ENCODE measurements around the gene CHST1.

Gene CHST1

GRCh38 chr11:45673441-45673840 lies 8.0 kb upstream of the CHST1 start:
- no peak for DNase-seq

DNA sequence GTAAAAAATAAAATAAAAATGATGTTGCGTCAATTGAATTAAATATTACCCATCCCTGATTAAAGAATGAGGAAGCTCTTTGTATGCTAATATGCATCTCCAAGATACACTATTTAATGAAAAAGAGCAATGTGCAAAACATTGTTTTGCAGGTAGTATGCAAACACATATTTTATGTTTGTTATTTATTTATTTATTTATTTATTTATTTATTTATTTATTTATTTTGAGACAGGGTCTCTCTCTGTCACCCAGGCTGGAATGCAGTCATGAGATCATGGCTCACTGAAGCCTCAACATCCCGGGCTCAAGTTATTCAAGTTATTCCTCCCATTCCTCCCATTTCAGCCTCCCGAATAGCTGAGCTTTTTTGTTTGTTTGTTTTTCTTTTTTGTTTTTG lies 7.2 kb upstream of the CHST1 start:
- no peak for DNase-seq

- no peak for DNase-seq
Measured at GRCh38 chr11:45671246-45672171, 6.1 kb upstream of the CHST1 start.

GRCh38 chr11:45670386-45671135 lies 5.1 kb upstream of the CHST1 start:
- no peak for DNase-seq

- DNase-seq: no peak
Measured at GRCh38 chr11:45669956-45670355, 4.5 kb upstream of the CHST1 start.

DNA sequence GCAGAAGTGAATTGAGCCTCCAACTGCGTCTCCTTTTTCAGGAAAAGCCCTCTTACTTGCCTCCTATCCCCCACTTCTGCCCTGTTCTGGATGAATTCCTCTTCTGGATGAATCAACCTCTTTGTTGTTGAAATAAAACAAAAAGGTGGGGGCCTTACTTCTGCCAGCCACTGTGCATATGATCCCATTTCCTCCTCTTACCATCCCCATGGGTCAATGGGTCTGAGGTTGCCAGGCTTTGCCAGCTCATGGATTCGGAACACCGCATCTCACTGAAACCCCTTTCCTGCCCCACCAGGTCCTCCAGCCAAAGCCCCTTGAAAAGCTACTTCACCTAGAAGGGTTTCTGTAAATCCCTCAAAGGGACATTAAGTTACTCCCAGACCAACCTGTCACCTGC lies 3.7 kb upstream of the CHST1 start:
- no peak for DNase-seq

DNA sequence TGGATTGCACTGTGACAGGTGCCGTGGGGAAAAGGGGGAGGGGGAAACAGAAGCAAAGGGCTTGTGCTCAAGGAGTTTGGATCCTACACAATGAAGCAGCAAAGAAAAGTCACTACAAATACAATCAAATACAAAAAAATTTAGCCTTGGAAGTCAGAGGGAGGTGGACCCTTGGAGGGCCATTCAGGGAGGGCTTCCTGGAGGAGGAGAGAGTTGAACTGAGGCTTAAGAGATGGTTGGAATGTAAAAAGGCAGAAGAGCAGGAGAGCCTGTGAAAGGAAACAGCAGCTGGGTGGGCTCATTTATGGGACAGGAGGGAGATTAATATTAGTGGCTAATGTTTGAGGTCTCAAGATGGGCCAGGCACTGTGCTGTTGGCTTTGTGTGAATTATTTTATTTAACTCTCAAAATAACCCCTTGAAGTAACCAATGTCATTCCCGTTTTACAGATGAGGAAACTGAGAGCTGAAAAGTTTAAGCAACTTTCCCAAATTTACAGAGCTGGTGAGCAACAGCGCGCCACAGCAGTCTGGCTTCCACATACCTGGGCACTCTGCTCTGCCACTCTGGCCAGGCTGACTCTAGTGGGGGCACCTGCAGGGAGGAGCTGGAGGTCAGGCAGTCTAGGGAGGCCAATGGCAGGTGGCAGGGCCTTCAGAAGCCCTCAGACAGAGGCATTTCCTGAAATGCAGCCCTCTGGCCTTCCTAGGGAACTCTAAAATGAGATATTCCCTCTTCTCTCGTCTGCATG lies 2.7 kb upstream of the CHST1 start:
- DNase-seq: no peak

- DNase-seq: no peak
Measured at GRCh38 chr11:45666648-45667642, 1.5 kb upstream of the CHST1 start.

DNA sequence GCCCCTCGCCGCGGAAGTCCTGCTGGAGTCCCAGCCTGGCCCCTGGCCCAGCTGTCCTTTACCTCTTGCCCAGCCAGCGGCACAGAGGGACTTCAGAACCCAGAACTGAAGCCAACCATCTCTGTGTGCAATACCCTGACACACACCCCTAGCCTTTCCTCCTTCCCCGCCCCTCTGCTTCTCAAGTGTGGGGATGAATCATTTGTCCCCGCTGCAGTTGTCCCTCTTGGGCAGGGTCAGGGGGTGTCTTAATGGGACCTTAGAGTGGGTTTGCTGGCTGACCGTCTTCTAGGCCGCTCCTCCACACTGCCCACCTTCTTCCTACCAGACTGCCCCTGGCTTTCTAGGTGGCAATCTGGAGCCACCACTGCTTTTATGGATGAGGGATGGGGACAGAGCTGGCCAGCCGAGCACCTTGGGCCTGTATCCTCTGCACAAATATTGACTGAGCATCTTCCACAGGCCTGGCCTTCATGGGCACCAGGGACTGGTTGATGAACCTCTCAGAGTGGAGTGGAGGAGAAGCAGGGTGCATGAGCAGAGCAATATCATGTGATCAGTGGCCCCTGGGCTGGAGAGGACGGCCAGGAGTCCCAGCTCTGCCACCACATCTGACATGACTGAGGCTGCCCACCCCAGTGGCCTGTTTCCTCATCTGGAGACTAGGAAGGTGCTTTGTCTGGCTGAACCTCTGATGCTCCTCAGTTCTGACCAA lies 668 bp upstream of the CHST1 start:
- DNase-seq: no peak

DNA sequence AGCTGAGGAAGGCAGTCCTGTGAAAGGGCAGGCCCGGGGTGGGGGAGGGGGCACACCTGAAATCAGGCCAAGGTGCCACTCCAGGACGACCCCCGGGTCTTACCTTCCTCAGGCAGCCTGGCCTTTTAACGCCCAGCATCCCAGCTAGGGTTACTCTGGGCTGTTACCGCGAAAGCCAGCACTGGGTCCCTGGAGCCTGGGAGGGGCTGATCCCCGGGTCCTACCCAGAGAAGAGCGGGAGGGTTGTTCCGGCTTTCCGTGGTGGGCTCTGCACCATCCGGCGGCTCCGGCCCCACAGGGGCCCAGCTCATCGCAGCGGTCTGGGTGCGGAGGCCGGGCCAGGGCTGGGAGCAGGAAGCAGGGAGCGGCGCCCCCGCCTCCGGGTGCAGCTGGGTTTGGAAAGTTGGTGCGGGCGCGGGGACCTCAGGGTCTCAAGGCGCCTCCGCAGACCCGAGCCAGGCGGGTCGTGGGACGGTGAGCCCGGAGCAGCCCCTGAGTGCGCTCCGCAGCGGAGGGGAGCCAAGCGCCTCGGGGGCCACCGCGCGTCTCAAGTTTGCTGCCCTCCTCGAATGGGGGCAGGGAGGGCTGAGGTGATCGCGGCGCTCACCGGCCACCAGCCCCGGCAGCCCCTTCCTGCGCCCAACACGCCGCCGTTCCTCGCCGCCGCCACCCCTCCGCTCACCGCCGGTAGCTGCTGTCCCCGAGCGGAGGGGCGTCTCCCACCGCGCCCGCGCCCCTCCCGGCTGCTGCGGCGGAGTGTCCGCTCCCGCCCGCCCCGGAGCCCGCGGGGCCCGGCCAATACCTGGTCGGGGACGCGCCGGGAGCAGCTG lies 831 bp downstream of the CHST1 start:
- no peak for DNase-seq

DNA sequence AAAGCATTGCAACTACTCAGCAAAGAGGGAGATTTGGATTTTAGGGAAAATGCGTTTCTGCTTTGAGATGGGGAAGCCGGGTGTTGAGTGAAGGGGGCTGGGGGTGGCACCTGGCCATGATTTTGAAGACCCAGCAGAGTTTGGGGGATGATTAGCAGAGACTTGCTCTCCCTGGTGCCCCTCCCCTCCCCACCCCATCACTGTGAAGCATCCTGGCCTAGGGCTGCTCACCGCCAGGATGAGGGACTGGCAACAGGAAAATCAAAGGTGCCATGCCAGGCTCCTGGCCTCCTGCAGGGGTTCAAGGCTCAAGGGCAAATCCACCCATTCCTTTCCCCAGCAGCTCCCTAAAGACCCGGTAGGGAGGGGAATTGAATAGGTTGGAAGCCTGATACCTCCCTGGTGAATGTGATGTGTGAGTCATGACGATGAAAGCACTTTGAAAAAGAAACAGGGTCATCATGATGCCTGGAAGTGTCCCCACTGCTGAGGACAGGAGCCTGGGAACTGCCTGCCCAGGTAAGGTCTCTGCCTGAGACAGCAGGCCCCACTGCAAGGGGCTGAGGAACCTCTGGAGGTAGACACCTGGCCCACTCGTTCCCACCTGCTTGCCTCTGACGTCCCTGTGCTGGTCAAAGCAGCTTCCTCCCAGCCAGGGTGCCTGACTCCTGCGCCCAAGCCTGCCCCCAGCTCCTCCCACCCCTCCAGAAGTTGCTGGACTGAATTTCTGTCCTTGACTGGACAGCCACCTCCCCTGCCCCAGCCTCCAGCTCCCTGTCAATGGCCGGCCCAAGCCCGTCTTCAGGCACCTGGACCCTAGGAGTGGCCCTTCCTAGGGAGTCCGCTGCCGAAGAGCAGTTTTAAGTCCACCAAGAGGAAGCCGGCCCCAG lies 1.7 kb downstream of the CHST1 start:
- no peak for DNase-seq

DNA sequence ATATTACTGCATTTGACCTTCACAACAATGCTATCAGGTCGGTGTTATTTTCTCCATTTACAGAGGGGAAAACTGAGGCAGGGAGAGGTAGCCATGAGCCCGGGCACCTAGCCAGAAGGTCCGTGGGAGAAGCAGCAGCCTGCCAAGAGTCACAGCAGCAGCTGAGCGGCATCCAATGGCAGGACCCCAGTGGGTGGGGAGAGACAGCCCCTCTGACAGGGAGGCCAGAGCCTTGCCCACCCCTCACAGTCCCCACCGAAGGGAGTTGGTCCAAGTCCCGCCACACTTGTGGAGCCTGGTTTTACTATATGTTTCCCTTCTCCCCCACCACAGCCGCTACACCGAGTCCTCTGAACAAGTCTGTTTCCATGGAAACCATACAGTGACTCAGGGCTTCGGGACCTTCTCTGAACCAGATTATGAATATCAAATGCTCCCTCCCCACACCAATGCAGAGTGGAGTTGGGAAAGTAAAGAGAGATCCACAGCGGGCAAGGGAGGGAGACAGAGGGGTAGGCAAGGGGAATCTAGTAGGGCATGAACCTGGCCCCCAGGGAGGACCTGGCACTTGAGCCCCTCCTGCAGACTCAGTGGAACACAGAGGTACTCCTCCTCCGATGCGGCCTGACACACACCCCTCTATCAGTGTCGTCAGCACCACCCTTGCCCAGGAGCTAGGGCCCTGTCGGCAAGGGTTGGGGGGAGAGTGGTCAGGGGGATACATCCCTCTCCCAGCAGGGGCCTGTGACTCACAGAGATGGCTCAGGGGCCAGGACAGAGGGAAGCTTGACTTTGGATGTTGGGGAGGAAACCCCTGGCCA lies 2.5 kb downstream of the CHST1 start:
- no peak for DNase-seq

- DNase-seq: no peak
Measured at GRCh38 chr11:45662096-45662664, 3.2 kb downstream of the CHST1 start.

DNA sequence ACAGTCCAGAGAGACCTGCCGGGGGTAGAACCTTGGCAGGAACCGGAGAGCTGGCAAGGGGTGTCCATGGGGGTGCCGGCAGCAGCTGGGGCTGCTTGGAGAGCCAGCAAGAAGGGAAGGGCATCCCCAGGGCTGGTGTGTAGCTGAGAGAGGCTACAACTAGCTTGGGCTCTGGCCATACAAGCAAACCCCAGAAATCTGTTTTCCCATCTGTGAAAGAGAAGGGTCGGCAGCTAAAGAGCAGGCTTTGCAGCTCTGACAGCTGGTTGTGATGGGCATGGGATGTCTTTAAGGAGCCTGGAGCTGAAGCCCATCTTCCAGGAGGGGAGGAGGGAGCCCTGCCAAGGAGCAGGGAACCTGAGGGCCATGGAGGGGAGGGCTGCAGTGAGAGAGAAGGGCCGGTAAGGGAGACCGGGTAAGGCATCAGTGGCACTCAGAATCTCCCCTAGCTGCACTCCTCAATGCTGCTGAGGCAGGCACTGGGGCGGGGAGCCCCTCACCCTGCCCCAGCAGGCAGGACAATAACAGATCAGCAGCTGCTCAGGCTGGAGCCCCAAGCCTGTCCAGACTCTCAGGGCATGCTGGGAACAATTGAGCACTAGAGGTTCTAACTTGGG lies 3.9 kb downstream of the CHST1 start:
- no peak for DNase-seq

GRCh38 chr11:45660729-45661438 lies 4.5 kb downstream of the CHST1 start:
- no peak for DNase-seq

DNA sequence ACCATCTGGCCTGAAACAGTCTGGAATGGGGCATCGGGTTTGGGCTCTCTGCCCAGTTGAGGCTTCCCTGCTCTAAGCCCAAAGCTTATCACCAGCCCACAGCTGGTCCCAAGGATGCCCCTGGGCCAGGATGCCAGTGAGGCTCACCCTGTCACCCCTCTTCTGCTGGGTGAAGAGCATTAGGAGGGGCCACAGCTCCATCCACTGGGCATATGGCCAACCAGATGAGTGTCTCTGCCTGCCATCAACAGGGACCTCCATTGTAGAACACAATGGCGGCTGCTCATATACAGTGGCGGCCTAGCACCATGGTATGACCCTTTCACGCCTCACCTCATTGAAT lies 5.6 kb downstream of the CHST1 start:
- no peak for DNase-seq

Measured in SHP77 treated with DMSO at 0.1 percent for 48 hours (cell line).